Measurements from ENCODE around the gene NPLOC4. TPM values are rescaled to one million over a fixed set of nuclear protein-coding genes. Genes with fewer than 3 reads are reported as not detected.

Gene NPLOC4
- total and polyA plus RNA-seq, 9 of the 15 experiments (the other 6 are each of a cell fraction or from before 2014, with no cell fraction given) = 1.5 to 116 (median 64.5) TPM

DNA sequence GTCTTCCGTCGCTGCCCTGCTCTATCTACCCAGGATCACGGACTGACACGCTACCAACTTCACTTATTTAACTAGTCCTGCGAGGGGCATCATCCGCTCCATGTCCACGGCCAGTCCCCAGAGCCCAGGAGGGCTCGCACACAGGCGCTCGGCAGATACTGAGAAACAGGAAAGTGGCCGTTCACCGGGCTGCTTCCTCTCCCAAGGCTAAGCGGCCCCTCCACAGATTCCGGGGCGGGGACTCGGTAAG lies 29.1 kb upstream of the NPLOC4 start:
- ChIA-PET CTCF (ENCODE audit: low intra/inter-chr PET ratio) (no interaction called here), POLR2A (interaction anchor here (0.8 to 1.4 kb wide), 6 partner anchors 10 to 48 kb away, joined by 4 to 9 read pairs (median 6); partner anchors contain the start of genes ARL16 and HGS)
- H3K9me1 ChIP-seq (ENCODE audit: control insufficient read depth, insufficient read depth, low read length) = no peaks in the 10 kb centered on the region
- WGBS (ENCODE audit: insufficient coverage, low coverage, missing lambda C conversion rate) = 1% methylated on average over 13 of the region's 16 CpGs
- no peak for ATAC-seq
- FAIRE-seq = no peak
- peak overlapping the region; percentile 99 to 100 for H3K9ac ChIP-seq (ENCODE audit: insufficient read depth in 1 of 2, low read depth in 2 of 2, low read length in 2 of 2)
- no peaks in the 10 kb centered on the region for H4K20me1 ChIP-seq (replicated peaks; ENCODE audit: control insufficient read depth, insufficient read depth, low read length)
- BruUV-seq (replicated peaks) = TSS peak; percentile 90
- H3K9me3 ChIP-seq (replicated peaks; ENCODE audit: control insufficient read depth, insufficient read depth, low read depth, low read length) = no peaks in the 10 kb centered on the region
- intact Hi-C loops (cut with micrococcal nuclease) = loop anchor here (1.0 to 5.0 kb wide), 2 partner anchors 30 to 36 kb away; partner anchors contain the start of gene MRPL12
- H3K36me3 ChIP-seq (ENCODE audit: control insufficient read depth, insufficient read depth, low read length) = peaks cover 51% of the 10 kb centered on the region
- H3K4me2 ChIP-seq (ENCODE audit: insufficient read depth, low read length) = peak overlapping the region; percentile 94
- H3K4me3 ChIP-seq = peak overlapping the region; percentile 87
- H2AFZ ChIP-seq (ENCODE audit: low read depth, low read length) = peak overlapping the region; percentile 53; the same call in 1 of the 2 replicates
- DNase-seq (ENCODE audit: extremely low read depth in 1 of 4, low spot score in 3 of 4) = no peak
- peaks cover 36 to 77% of the 10 kb centered on the region in 2 experiments for H3K4me1 ChIP-seq (replicated peaks in 1 of 2; ENCODE audit: control insufficient read depth in 2 of 2, insufficient read depth in 2 of 2, low read length in 2 of 2)
- H3K27me3 ChIP-seq (ENCODE audit: control insufficient read depth in 2 of 2, insufficient read depth in 2 of 2, low read length in 2 of 2) = no peaks in the 10 kb centered on the region
- H3K27ac ChIP-seq (ENCODE audit: extremely low read depth, low read depth, low read length) = peak overlapping the region; percentile 98
- H3K79me2 ChIP-seq (ENCODE audit: control insufficient read depth, insufficient read depth, low read length) = peaks cover 63% of the 10 kb centered on the region
- in situ Hi-C loops (cut with MboI) = no loop called here
- TF ChIP-seq ARID2 (IDR thresholded peaks at IDR 0.05) = no peak
- TF ChIP-seq, protein P1, sequence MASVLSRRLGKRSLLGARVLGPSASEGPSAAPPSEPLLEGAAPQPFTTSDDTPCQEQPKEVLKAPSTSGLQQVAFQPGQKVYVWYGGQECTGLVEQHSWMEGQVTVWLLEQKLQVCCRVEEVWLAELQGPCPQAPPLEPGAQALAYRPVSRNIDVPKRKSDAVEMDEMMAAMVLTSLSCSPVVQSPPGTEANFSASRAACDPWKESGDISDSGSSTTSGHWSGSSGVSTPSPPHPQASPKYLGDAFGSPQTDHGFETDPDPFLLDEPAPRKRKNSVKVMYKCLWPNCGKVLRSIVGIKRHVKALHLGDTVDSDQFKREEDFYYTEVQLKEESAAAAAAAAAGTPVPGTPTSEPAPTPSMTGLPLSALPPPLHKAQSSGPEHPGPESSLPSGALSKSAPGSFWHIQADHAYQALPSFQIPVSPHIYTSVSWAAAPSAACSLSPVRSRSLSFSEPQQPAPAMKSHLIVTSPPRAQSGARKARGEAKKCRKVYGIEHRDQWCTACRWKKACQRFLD (CRISPR knock-in tag; IDR thresholded peaks at IDR 0.05) = peak; percentile 75; the same call in 1 of the 2 replicates
- TF ChIP-seq VEZF1 (CRISPR knock-in tag; IDR thresholded peaks at IDR 0.05) = no peak
- TF ChIP-seq ZNF639 (CRISPR knock-in tag; conservative IDR thresholded peaks at IDR 0.05 in 1 of 2, IDR thresholded peaks at IDR 0.05 in 1 of 2) = peak in 1 of 2 experiments; percentile 40; a peak in 1 of 4 replicates
- no peak for TF ChIP-seq HNRNPK (IDR thresholded peaks at IDR 0.05; ENCODE audit: low read depth, low read length, poor library complexity, severe bottlenecking)
- TF ChIP-seq ZNF316 (IDR thresholded peaks at IDR 0.05) = no peak
- TF ChIP-seq, protein P2, sequence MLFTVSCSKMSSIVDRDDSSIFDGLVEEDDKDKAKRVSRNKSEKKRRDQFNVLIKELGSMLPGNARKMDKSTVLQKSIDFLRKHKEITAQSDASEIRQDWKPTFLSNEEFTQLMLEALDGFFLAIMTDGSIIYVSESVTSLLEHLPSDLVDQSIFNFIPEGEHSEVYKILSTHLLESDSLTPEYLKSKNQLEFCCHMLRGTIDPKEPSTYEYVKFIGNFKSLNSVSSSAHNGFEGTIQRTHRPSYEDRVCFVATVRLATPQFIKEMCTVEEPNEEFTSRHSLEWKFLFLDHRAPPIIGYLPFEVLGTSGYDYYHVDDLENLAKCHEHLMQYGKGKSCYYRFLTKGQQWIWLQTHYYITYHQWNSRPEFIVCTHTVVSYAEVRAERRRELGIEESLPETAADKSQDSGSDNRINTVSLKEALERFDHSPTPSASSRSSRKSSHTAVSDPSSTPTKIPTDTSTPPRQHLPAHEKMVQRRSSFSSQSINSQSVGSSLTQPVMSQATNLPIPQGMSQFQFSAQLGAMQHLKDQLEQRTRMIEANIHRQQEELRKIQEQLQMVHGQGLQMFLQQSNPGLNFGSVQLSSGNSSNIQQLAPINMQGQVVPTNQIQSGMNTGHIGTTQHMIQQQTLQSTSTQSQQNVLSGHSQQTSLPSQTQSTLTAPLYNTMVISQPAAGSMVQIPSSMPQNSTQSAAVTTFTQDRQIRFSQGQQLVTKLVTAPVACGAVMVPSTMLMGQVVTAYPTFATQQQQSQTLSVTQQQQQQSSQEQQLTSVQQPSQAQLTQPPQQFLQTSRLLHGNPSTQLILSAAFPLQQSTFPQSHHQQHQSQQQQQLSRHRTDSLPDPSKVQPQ (CRISPR knock-in tag; IDR thresholded peaks at IDR 0.05; ENCODE audit: borderline replicate concordance) = no peak
- TF ChIP-seq KLF10 (CRISPR knock-in tag; IDR thresholded peaks at IDR 0.05) = no peak
- peak; percentile 6 for TF ChIP-seq BRD9 (IDR thresholded peaks at IDR 0.05; ENCODE audit: low read depth, partially characterized antibody)
- TF ChIP-seq DACH1 (IDR thresholded peaks at IDR 0.05; ENCODE audit: partially characterized antibody) = no peak
- 0 out of 4 replicates have a peak, but pooled peaks of 1 of the 2 experiments have one; percentile 10 for TF ChIP-seq ARNT (IDR thresholded peaks at IDR 0.05)
- TF ChIP-seq MAZ (CRISPR knock-in tag; conservative IDR thresholded peaks at IDR 0.05 in 1 of 2, IDR thresholded peaks at IDR 0.05 in 1 of 2) = 0 out of 4 replicates have a peak, but pooled peaks of 1 of the 2 experiments have one; percentile 3
- TF ChIP-seq ZNF830 (CRISPR knock-in tag; IDR thresholded peaks at IDR 0.05) = no peak
- peak; percentile 6 for TF ChIP-seq KDM5B (IDR thresholded peaks at IDR 0.05; ENCODE audit: insufficient replicate concordance, low read depth, low read length)
- TF ChIP-seq ZNF764 (CRISPR knock-in tag; IDR thresholded peaks at IDR 0.05; ENCODE audit: low read depth) = no peak
- TF ChIP-seq STAT5A (IDR thresholded peaks at IDR 0.05; ENCODE audit: borderline replicate concordance, low read length) = no peak

Data from K562 (cell line).